Fibroblast of skin of back (primary cell): ENCODE data around the gene HDAC5.

ENCODE experiments used
- DNase-seq: peaks from one replicate; pipeline ENCODE4 v3.0.0-alpha.2; 2013

The HDAC5 gene

DNA sequence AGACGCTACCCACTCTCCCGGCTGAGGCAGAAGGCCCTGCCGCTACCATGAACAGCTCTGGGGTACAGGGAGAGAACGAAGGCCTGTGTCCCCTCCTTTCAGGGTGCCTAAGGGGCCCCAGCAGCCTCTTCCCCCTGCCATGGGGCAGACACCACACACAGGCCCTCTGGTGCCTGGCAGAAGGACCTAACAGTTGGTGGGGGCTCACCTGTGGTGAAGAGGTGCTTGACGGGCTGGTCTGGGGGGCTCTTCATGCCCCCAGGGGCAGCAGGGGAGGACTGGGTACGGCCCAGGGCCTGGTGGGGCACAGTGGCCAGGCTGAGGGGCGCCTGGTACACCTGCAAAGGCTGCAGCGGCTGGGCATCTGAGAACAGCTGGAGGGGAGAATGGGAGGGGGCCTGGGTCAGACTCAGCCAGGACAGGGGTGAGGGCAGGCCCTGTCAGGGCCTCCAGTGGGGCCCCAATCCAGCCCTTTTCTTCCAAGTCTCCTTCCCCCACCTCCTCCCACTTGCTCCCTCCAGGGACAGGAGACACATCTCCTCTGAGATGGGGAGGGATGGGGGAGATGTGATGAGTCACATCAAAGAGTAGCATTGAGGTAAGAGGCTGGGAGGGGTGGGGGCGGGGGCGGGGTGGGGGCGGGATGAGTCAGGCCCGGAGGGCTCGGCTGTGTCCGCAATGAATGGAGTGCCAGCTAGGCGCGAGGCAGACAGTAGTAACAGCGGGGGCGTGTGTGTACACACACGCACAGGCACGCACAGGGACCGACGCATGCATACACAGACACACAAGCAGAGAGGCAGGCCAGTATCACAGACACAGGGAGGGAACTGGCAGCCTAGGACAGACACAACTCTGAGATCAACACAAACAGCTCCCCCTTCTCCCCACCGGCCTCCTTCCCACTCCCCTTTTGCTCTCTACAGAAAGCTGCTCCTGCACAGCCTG, 36.8 kb downstream of the HDAC5 start:
- DNase-seq: peak; percentile 97

DNA sequence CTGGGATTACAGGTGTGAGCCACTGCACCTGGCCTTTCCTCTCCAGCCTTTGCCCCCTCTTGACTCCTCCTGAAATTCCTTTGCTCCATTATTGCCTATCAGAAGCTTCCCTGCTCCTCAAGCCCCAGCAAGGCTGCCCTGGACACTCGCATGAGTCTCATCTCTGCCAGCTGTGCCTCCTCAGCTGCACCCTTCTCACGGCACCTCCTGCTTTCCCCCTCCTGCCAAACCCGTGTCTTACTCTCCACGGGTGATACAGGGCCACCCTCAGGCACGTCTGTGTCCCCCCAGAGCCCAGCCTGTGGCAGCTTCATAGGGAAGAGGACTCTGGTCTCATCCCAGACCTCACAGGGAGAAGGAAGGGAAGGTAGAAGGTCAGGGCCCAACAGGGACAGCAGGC, 37.5 kb downstream of the HDAC5 start:
- no peak for DNase-seq

DNA sequence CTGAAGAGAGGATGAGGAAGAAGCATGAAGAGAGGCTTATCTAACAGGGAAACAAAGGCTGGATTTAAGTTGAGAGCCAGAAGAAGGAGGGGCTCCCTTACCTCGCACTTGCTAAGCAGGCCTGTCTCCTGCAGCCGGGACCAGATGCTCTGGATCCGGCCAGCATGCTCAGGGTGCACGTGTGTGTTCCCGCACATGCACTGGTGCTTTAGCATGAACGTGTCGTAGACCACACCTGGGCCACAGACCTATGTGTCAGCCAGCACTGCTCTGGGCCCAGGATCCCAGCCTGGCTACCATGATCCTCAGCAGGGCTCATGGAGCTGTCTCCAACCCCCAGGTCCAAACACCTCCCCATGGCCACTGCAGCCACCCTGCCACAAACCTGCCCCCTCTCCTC, 38.5 kb downstream of the HDAC5 start:
- no peak for DNase-seq

DNA sequence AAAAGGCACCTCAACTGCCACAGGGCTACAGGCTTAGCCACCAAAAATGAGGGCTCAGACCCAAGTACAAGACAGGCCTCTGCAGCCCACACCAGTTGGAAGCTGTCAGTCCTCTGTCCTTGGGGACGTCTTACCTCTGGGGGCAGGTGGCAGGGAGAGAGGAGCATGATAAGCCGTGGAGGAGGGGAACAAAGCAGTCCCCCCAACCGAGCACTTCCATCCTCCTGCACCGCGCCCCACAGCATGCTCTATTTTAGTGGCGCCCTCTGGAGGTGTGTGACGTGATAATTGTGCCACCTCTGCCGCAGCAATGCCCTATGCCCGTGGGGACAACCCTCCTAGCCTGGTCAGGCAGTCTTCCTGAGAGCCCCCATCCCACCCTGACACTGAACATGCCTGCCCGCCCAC, 39.3 kb downstream of the HDAC5 start:
- no peak for DNase-seq

DNA sequence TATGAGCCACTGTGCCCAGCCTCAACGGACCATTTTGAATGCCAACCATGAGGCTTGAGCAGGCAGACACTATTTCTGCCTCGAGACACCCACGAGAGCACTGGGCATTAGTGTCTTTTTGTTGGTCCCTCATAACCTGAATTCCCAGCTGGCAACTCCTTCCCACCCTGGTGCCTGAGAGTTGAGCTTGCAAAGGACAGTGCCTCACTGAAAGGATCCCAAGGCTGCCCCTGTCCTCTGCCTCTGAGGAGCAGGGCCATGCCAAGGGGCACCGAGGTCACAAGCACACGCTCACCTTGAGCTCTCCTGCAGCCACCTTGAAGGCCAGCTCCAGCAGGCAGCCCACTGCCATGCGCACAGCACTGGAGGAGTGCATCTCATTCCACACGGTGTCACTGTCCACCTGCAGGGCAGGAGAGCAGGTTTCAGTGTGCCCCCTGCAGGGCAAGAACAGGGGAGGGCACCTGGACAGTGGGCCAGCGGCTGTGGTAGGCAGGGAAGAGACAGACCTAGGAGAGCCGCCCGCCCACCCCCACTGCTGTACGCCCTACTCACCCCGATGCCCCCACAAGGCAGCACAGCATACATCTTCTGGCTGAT, 40.1 kb downstream of the HDAC5 start:
- DNase-seq: no peak

DNA sequence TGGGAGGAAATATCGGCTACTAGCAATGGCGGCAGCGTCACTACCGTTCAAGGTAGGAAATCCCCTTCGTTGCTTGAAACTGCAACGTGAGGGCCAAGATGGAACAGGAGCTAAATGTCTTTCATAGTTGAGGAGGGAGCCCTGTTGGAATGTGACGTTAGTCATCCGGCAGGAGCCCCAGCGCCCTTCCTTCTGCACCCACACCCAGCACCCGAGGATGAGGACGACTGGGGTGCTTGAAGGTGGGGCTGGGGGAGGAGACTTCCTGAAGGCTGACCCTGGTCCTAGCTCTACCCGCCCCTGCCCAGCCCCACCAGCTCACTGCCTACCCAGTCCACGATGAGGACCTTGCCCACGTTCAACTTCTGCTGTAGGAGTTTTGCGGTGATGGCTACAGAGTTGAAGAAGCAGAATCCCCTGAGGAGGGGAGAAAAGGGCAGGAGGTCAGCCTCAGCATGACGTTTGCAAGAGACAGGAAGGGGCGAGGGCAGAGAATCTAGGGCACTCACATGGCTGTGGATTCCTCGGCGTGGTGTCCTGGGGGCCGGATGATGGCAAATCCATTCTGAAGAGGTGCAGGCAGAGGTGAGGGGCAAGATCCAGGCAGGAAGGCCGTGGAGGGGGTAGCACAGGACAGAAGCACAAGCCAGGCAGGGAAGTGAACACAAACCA, 41.0 kb downstream of the HDAC5 start:
- no peak for DNase-seq

DNA sequence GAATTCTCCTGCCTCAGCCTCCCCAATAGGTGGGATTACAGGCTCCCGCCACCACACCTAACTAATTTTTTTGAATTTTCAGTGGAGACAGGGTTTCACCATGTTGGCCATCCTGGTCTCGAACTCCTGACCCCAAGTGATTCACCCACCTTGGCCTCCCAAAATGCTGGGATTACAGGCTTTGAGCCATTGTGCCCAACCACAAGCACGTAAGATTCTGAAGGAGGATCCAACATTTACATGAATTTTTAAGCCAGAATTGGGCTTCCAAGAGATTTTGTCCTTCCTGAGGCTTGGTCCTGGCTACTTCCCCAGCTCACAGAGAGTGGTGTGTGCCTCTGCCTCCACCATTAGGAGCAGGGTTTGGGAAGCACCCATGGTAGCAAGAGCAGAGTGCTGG, 41.8 kb downstream of the HDAC5 start:
- no peak for DNase-seq

DNA sequence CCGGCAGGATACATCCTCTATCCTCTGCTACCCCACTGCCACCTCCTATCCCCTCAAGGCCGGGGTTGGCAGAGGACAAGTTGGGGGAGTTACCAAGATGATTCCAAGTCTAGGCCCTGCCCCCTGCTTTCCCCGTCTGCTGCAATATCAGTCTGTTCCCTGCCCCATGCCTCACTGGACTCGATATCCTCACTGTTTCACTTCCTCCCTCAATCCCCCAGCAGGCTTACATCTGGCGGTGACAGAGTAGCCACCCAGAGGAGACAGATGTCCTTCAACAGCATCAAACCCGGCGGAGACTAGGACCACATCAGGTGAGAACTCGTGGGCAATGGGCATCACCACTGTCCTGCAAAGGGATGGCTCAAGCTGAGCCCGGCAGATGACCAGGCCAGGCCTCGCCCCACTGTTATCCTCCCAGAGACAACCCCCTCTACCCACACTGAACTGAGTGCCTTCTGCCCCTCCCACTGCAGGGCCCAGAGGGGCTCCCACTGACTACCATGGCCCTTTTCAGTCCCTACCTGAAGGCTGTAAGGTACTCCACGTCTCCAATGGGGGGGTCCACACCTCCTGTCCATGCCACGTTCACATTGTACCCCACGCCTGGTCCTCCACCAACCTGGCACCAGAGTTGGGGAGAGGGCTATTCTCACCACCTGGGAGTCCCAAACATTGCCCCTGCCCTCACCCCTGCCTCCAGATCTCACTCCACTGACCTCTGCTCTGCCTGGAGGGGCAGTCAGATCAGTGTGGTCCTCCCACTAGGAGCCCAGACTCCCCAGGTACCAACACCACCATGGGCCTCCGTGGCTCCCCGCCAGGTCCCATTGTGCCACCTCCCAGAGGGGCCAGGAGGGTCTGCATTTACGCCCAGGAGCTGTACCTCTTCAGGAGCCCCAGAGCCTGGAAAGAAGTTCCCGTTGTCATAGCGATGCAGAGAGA, 43.3 kb downstream of the HDAC5 start:
- DNase-seq: no peak

DNA sequence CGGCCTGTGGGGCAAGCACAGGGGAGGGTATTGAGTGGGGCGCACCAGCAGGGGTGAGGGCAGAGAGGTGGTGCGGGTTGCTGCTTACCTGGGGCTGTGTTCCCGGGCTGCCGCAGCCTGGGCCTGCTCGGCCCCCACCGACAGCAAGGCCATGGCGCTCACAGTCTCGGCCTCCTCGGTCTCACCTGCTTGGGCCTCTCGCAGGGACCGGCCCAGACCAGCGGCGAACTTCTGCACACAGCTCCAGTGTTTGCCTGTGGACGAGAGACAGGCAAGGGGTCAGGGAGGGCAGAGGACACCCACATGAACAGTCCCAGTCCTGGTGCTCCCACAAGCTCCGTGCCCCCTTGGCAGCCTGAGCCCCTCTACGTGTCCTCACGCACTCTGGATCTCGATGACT, 45.0 kb downstream of the HDAC5 start:
- no peak for DNase-seq

DNA sequence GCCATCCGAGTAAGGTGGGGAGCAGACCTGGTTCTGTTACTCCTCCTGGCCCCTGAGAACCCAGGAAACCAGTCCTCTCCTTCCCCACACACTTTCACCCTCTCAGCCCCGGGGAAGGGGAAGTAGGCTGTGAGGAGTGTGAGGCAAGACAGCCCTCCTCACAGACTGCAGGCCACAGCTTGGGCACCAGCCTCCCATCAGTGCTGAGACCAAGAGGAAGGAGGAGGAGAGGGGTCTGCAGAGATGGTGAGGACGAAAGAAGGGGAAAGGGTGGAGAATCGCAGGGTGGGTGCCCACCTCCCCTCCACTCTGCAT, 45.9 kb downstream of the HDAC5 start:
- DNase-seq: no peak

DNA sequence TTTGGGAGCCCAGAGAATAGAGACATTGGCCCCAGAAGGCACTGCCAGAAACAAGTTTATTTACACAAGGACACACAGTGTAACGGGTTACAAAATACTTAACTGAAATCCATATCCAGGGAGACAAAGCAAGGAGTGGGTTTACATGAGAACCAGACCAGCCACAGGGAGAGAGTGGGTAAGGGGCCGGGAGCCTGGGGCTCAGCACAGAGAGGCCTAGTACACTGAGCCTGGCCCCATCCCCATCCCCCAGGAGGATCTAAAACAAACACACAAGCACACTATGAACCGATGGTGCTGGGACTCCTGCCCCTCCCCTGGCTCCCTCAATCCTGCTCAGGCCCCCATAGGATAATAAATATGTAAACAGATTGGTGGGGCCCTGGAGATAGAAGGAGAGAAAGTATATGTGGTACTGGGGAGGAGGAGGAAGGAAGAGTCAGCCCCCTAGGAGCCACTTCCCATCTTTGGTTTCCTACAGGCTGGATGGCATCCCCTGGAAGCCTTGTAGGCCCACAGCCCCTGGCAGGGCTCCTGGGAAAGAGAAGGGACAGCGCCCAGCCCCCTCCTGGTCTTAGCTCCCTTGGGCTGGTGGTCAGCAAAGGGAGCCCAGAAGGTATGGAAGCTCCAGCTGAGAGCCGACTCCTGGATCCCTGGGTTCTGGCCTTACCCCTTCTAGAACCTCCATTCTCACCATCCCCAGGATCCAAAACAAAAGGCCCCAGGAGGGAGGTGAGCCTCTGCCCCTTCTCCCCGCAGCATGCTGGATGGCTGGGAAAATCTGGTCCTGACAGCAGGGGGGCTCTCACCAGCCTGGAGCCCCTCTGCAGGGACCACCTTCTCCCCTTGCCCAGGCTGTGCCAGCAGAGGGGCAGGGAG, 46.5 kb downstream of the HDAC5 start:
- no peak for DNase-seq

DNA sequence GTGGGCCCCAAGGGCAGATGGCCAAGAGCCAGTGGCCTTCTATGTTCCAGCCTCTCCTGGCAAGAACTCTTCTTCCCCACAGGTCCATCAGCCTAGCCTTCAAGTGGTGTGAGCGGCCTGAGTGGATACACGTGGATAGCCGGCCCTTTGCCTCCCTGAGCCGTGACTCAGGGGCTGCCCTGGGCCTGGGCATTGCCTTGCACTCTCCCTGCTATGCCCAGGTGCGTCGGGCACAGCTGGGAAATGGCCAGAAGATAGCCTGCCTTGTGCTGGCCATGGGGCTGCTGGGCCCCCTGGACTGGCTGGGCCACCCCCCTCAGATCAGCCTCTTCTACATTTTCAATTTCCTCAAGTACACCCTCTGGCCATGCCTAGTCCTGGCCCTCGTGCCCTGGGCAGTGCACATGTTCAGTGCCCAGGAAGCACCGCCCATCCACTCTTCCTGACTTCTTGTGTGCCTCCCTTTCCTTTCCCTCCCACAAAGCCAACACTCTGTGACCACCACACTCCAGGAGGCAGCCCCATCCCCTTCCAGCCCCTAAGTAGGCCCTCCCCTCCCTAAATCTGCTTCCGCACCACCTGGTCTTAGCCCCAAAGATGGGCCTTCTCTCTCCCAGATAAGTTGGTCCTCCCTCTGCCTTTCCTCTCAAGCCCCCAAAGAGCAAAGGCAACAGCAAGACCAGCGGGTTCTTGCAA, 47.7 kb downstream of the HDAC5 start:
- no peak for DNase-seq

DNA sequence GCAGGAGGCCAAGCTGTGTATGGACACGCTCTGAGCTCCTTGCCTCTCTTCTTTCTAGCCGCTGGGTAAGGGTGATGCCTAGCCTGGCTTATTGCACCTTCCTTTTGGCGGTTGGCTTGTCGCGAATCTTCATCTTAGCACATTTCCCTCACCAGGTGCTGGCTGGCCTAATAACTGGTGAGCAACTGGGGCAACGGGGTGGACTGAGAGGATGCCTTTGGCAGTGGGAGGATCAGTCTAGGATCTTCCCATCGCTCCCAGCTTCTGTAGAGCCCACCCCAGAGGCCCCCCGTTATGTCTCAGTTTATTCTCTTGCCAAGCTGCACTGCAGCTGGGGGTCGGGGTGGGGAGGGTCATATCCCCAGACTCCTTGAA, 48.5 kb downstream of the HDAC5 start:
- DNase-seq: no peak

DNA sequence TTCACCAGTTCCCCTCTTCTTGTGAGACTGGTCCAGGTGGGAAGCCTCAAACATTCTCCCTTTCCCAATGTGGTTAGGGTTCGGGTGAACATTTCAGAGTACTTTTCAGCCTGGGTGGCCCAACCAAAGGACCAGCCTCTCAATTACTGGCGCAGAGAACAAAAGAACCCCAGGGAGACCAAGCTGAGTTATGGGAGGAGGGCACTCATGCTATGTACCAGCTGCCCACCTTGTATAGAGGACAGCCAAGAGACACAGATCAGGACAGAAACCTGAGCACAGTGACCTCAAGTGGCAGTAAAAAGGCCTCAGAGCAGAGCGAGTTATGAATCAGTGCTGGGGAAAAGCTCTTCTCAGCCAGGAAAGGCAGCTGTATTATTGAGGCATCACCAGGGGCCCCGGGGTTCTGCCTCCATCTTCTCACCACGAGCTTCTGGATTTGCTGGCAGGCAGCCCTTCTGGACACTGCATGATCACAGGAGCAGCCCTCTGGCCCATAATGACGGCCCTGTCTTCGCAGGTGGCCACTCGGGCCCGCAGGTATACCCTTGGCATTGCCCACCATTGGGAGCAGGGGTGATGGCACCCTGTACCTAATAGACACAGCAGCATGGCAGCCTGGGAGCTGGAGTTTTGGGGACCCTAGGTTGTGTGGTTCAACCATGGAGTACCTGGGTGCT, 49.1 kb downstream of the HDAC5 start:
- no peak for DNase-seq

DNA sequence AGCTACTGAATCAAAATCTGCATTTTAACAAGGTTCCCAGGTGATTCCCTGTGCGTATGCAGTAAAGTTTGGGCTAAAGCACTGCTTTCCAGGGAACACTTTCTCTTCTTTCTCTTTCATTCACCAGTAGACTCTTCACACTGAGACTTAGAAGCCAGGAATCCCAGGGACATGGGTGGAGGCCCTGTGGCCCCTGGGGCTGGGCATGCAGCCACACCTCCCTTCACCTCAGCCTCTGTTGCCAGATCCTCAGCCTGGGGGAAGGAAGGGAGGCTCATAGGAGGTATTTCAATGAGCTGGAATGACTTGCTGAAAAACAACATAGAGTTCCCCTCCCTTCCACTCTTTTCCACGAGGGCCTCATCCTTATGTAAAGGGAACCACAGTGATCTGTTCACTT, 51.7 kb downstream of the HDAC5 start:
- DNase-seq: peak; percentile 23

DNA sequence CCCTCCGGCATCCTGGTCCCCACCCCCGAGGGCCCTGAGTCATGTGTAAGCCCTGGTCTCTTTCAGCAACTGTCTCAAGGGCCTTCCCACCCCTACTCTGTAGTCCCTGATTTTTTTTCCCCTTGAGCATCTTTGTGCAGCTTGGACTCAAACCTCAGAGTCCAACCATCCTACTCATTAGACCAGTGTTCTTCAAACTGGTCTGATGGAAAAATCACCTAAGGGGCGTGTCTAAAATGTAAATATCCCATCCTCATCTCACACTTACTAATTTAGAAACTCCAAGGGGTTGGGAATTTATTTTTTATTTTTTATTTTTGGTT, 52.3 kb downstream of the HDAC5 start:
- peak; percentile 90 for DNase-seq

DNA sequence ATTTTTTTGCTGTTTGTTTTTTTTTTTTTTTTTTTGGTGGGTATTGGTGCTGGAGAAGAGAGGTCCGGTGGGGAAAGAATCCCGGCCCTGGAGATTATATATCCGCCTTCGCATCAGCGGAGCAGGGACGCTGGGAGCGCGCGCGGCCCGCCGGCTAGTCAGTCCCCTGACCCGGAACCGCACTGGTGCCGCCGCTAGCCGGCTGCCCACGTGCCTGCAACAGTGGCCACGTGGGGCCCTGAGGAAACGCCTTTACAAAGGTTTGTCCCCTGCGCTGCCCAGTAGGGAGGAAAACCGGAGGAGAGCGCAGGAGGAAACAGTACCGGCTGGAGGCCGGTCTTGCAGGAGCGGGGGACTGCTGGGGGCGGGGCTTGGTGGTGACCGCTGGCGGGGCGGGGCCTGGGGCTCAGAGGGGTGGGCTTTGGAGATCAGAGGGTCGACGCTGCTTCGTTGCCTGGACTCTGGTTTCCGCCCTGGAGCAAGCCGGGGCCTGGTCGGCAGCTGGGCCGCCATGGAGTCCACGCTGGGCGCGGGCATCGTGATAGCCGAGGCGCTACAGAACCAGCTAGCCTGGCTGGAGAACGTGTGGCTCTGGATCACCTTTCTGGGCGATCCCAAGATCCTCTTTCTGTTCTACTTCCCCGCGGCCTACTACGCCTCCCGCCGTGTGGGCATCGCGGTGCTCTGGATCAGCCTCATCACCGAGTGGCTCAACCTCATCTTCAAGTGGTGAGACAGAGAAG, 52.8 kb downstream of the HDAC5 start, which contains the start of gene G6PC3:
TSS of gene G6PC3 (plus strand) at position 281 of the 743 bp plus-strand sequence. CDS start at position 512, 231 bp downstream.
- peak; percentile 99 for DNase-seq

DNA sequence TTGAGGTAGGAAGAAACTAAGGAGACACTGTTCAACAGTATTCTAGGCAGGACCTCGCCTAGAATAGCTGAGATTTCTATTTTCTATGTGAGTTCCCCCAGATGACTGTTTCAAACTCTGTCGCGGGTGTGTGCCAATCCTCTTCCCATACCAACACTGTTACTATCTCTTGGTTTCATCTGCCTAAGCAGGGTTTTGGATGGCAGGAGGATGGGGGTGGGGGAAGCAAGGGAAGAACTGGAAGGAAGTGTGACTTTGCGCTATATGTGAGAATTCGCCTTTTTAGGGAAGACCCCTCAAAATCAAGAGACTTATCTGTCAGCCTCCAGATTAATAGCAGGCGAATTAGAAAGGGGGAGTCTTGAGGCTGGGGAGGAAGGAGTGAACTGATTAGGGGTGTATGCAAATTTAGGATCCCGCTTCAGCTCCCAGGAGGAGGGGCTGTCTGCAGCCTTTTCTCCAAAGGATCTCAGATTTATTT, 53.4 kb downstream of the HDAC5 start:
- DNase-seq: peak; percentile 44

DNA sequence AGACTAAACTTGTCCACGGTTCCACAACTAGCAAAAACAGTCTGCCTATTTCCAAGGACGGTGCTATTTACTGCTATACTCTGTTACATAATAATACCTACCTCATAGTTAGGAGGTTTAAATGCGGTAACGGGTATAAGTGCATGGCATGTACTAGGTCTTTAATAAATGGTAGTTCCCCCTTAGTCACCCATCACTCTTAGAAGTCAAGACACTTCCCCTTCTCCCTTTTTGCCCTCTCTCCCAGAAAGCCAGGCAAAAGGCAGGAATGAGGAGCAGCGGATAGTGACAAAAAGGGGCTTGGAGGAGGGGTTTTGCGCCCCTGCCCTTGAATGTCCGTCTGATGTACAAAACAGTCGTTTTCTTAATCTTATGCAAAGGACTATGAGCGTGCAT, 55.9 kb downstream of the HDAC5 start:
- DNase-seq: no peak
